COLO829 (cell line): ENCODE measurements around the gene SMIM24.
"Not testable (repeated sequence)": the region's sequence is repeated elsewhere in the genome, so short reads cannot be mapped to it uniquely, and the experiment has no call there.

Source experiments
- DNase-seq: peaks from one replicate; pipeline ENCODE4 v3.0.0; 2012; ENCODE audit warnings: low spot score

The SMIM24 gene

GRCh38 chr19:3433805-3434540, 46.4 kb downstream of the SMIM24 start:
- DNase-seq, result no peak

- DNase-seq, result no peak
These were observed 47.0 kb downstream of the SMIM24 start for GRCh38 chr19:3433313-3433712.

DNA sequence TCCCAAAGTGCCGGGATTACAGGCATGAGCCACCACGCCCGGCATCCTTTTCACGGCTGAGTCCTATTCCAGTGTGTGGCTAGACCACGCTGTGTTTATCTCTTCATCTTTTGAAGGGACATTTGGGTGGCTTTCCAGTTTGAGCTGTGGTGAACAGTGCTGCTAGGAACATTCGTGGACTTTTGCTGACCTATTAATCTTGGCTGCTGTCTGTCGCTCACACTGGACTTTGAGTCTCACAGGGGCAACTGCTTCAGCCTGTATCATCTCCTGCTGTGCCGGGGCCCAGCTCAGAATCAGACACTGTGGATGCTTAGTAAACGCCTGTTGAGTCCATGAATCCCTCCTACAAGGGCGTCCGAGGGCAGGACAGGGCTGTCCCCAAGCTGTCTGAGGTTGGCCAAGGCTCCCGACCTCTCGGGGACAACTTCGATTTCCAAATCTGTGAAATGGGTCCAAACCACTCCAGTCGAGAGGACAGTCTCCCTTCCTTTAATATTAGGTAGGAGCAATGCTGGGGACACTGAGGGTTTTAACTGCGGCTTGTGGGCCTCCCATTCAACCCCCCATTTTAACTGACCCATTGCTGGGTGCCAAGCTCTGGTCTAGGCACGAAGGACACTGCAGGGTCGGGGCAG, 48.4 kb downstream of the SMIM24 start:
- DNase-seq, result no peak

DNA sequence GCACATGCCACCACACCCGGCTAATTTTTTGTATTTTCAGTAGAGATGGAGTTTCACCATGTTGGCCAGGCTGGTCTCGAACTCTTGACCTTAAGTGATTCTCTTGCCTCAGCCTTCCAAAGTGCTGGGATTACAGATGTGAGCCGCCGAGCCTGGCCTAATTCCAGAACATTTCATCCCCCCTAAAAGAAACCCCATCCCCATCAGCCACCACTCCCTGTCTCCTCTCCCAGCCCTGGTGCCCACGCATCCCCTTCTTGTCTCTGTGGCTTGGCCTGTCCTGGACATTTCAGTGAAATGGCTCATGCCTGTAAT, 50.0 kb downstream of the SMIM24 start:
- DNase-seq, result not testable (repeated sequence)

DNA sequence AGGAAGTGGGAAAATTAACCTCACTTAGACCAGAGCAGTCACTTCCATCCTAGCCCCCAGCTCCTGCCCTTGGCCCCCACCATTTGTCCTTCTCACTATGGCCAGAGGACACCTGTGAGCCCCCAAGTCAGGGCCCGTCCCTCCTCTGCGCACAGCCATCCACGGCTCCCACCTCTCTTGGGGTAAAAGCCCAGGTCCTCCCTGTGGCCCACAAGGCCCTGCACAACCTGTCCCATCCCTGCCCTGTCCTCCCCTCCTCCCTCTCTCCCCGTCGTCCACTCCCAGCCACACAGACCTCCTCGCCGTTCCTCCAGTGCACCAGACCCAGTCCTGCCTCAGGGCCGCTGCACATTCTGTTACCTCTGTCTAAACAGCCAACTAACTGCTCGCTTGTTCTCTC, 53.9 kb downstream of the SMIM24 start:
- DNase-seq, result no peak
